Chondrocyte (in vitro differentiated cells): Measurements from ENCODE around the gene SORCS1. TPM values are rescaled to one million over a fixed set of nuclear protein-coding genes. Genes with fewer than 3 reads are reported as not detected.

ENCODE experiments used
- DNase-seq: peaks from one replicate; pipeline ENCODE4 v3.0.0; 2021; ENCODE audit warnings: mixed read lengths, low spot score
- H3K27ac Mint-ChIP-seq: one replicate; pipeline ENCODE4 v1.8.0; 2021; ENCODE audit warnings: mild to moderate bottlenecking, moderate library complexity, mixed read lengths; ENCODE audit not compliant: unreplicated experiment
- H3K27me3 Mint-ChIP-seq: 2 replicates; pipeline ENCODE4 v1.8.0; 2021; ENCODE audit warnings: low read depth, mixed read lengths
- H3K36me3 Mint-ChIP-seq: 2 replicates; pipeline ENCODE4 v1.8.0; 2021; ENCODE audit warnings: low read depth, mixed read lengths
- H3K4me1 Mint-ChIP-seq: 2 replicates; pipeline ENCODE4 v1.8.0; 2021; ENCODE audit warnings: low read depth, mild to moderate bottlenecking, mixed read lengths
- H3K4me3 Mint-ChIP-seq: one replicate; pipeline ENCODE4 v1.8.0; 2021; ENCODE audit warnings: mild to moderate bottlenecking, moderate library complexity, mixed read lengths; ENCODE audit not compliant: unreplicated experiment
- H3K9me3 Mint-ChIP-seq: 2 replicates; pipeline ENCODE4 v1.8.0; 2021; ENCODE audit warnings: low read depth, mixed read lengths
- CTCF ChIP-seq: fragments of 200-600 bp; sonication (generic); IDR thresholded peaks from 2 replicates; pipeline ENCODE4 v1.5.0; 2021; ENCODE audit warnings: antibody characterized with exemption, mild to moderate bottlenecking, moderate library complexity
- total RNA-seq: library from RNA; stranded (reverse); gene quantifications from 3 replicates; pipeline ENCODE4 v1.2.1, GENCODE V29; 2021

The SORCS1 gene
- total RNA-seq, 1 donor from 2014 or later: not detected

- no peak for DNase-seq
- H3K9me3 Mint-ChIP-seq: peaks cover 3% of the 10 kb centered on the region
- H3K27me3 Mint-ChIP-seq: no peaks in the 10 kb centered on the region
- TF ChIP-seq CTCF: no peak
- H3K36me3 Mint-ChIP-seq: no peaks in the 10 kb centered on the region
- H3K4me3 Mint-ChIP-seq: no peak overlapping the region
- no peak overlapping the region for H3K27ac Mint-ChIP-seq
- no peaks in the 10 kb centered on the region for H3K4me1 Mint-ChIP-seq
Observed at GRCh38 chr10:106913348-106913747, 251.2 kb downstream of the SORCS1 start.

- no peak for DNase-seq
- Mint-ChIP-seq H3K27ac (no peak overlapping the region), H3K4me3 (no peak overlapping the region), H3K36me3 (no peaks in the 10 kb centered on the region), H3K4me1 (no peaks in the 10 kb centered on the region), H3K9me3 (peaks cover 9% of the 10 kb centered on the region), H3K27me3 (no peaks in the 10 kb centered on the region)
- TF ChIP-seq CTCF: no peak
Observed at GRCh38 chr10:106911096-106911495, 253.4 kb downstream of the SORCS1 start.

GRCh38 chr10:106910666-106911065 lies 253.8 kb downstream of the SORCS1 start:
- H3K4me3 Mint-ChIP-seq: no peak overlapping the region
- no peaks in the 10 kb centered on the region for H3K36me3 Mint-ChIP-seq
- no peaks in the 10 kb centered on the region for H3K27me3 Mint-ChIP-seq
- DNase-seq: no peak
- no peak overlapping the region for H3K27ac Mint-ChIP-seq
- H3K9me3 Mint-ChIP-seq: peaks cover 9% of the 10 kb centered on the region
- no peaks in the 10 kb centered on the region for H3K4me1 Mint-ChIP-seq
- TF ChIP-seq CTCF: no peak

GRCh38 chr10:106908225-106908624 lies 256.3 kb downstream of the SORCS1 start:
- no peaks in the 10 kb centered on the region for H3K4me1 Mint-ChIP-seq
- H3K27ac Mint-ChIP-seq: no peak overlapping the region
- no peak for DNase-seq
- no peaks in the 10 kb centered on the region for H3K27me3 Mint-ChIP-seq
- TF ChIP-seq CTCF: no peak
- peaks cover 9% of the 10 kb centered on the region for H3K9me3 Mint-ChIP-seq
- H3K36me3 Mint-ChIP-seq: no peaks in the 10 kb centered on the region
- H3K4me3 Mint-ChIP-seq: no peak overlapping the region

- no peak for DNase-seq
- no peaks in the 10 kb centered on the region for H3K4me1 Mint-ChIP-seq
- H3K4me3 Mint-ChIP-seq: no peak overlapping the region
- peaks cover 6% of the 10 kb centered on the region for H3K9me3 Mint-ChIP-seq
- H3K36me3 Mint-ChIP-seq: no peaks in the 10 kb centered on the region
- no peaks in the 10 kb centered on the region for H3K27me3 Mint-ChIP-seq
- TF ChIP-seq CTCF: no peak
- no peak overlapping the region for H3K27ac Mint-ChIP-seq
Observed at GRCh38 chr10:106904209-106904608, 260.3 kb downstream of the SORCS1 start.
